Pulmonary artery endothelial cell (primary cell): ENCODE measurements around the gene CCDC40. TPM values are rescaled to one million over a fixed set of nuclear protein-coding genes. Genes with fewer than 3 reads are reported as not detected.
"Not testable (repeated sequence)": the region's sequence is repeated elsewhere in the genome, so short reads cannot be mapped to it uniquely, and the experiment has no call there.

ENCODE experiments used
- DNase-seq: peaks from one replicate; pipeline ENCODE4 v3.0.0-alpha.2; 2011; ENCODE audit warnings: low read depth, low spot score
- total RNA-seq: library from RNA; depleted of rRNA; stranded (reverse); fragments of >200 nt; gene quantifications from 2 replicates; pipeline ENCODE4 v1.2.3, GENCODE V29; 2014

Gene CCDC40
- total RNA-seq, 1 donor from 2014 or later: 0.73 TPM

DNA sequence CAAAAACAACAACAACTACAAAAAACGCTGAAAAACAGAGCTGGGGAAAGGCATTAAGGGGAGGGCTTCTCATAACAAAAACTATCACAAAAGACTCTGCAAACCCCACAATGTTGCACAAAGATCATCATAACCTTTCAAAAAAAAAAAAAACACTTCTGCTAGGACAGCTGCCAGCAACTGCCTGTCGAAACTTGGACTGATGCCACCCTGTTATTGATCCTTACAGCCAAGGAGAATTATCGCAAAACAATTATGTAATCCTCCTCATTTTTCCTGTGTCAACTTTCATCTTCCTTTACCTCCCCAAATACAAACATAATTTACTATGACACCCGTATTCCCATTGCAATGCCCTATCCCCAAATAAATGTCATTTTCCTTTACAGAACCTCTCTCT, 9.3 kb downstream of the CCDC40 start:
- no peak for DNase-seq

DNA sequence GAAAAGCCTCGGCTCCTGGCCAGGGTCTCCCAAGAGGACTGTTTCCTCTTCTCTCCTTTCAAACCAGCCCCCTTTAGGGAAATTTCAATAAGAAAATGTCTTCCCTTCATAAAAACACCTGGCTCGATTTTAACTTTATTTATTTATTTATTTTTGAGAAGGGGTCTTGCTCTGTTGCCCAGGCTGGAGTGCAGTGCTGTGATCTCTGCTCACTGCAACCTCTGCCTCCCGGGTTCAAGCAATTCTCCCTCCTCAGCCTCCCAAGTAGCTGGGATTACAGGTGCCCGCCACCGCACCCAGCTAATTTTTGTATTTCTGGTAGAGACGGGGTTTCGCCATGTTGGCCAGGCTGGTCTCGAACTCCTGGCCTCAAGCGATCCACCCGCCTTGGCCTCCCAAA, 10.3 kb downstream of the CCDC40 start:
- not testable (repeated sequence) for DNase-seq

DNA sequence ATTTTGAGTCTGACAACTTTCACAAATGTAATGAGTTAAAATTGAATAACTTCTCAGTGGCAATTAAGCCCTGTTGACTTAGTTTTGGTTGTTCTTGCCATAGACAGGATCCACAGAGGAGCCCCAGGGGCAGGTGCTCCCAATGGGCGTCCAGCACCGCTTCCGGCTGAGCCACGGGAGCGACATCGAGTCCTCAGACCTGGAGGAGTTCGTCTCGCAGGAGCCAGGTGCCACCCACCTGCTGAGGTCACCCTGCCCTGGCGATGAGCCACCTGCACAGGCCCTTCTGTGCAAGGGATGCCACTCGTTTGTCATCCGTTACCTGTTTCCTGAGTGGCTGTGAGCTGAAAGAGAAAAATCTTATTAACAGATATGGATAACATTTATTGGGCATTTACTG, 10.7 kb downstream of the CCDC40 start:
- DNase-seq: no peak

DNA sequence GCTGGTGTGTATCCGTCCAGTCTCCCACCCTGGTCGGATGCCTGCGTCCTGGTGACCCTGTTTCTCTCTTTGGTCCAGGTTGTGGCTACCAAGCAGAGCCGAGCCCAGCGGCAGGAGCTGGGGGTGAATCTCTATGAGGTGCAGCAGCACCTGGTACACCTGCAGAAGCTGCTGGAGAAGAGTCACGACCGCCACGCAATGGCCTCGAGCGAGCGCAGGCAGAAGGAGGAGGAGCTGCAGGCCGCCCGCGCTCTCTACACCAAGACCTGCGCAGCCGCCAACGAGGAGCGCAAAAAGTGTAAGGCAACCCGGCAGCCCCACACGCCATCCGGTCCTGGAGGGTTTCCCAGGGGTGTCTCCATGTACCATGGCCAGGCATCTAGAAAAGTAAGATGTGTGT, 13.5 kb downstream of the CCDC40 start:
- DNase-seq: no peak

DNA sequence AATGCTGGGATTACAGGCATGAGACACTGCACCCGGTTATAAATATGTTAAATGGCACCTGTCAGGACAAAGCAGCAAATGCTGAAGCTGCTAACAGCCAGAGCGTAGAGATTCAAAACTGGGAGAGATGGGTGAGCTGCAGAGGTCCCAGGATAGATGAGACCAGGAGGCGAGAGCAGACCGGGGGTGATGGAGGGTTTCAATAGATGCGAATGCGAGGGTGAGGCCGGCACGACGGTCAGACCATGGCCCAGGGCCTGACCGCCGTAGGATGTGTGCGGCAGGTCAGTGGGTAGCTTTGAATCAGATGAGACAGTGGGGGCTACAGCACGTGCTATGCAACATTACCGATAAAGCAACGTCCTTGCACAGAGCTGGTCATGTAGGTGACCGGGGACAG, 14.3 kb downstream of the CCDC40 start:
- DNase-seq: no peak

DNA sequence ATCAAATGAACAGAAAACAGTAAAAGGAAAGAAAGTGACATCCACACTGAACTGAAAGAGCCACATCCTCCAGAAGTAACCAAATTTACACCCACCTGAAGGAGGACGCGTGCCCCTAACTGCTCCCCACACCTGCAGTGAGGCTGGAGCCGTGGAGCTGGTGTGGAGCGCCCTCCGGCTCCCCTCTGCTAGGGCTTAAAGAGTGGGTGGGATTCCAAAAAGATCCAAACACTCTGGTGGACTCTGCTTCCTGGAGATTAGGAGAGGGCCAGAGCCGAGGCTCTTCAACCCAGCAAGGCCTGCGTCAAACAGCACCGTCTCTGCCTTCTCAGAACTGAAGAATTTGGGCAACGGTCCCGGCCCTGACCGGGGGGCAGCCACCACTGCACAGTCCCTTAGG, 15.2 kb downstream of the CCDC40 start:
- no peak for DNase-seq

DNA sequence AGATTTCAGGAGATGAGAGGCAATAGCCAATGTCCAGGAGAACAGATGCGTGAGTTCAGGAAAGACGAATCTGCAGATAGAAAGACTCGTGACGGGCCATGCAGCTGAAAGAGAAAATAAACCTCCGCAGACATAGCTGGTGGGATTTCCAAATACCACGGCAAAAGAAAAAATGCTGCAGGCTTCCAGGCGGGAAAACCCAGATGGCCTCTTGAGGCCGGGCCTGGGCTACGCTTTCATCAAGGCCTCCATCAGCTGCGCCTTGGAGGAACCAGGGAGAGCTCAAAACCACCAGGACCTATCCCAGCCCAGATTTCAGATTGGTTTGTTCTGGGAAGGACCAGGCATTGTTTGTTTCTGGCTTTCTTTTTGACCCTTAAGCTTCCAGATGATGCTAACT, 16.7 kb downstream of the CCDC40 start:
- no peak for DNase-seq

DNA sequence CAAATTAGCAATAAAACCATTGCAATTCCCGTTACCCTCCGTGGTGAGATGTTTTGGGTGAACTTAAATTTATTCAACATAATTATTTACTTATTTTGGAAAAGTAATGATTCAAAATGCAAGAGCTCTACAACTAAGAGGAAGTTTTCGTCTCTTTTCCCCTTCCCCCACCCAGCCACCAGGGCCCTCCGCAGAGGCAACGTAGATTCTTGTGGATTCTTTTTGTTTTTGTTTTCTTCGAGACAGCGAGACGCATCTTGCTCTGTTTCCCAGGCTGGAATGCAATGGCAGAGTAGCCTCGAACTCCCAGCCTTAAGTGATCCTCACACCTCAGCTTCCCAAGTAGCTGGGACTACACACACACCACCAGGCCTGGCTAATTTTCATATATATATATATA, 19.2 kb downstream of the CCDC40 start:
- DNase-seq: no peak

DNA sequence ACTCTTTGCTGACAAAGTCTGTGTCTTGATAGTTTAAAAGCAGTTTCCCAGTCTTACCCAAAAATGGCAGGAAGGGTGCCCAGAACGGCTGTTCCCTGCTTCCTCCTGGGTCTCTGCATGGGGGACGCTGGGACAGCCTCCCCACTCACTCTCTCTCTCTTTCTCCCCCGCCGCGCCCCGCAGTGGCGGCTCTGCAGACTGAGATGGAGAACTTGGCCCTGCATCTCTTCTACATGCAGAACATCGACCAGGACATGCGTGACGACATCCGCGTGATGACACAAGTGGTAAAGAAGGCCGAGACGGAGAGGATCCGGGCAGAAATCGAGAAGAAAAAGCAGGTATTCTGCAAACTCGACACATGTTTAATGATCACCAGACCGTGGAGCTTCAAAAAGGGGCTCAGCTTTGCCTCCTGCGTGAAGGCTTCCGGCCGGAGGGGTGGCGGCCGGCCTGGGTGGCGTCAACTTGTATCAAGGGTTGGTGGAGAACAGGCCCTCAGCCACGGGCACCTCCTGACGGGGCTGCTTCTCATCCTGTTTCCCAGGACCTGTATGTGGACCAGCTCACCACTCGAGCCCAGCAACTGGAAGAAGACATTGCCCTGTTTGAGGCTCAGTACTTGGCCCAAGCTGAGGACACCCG, 22.0 kb downstream of the CCDC40 start:
- no peak for DNase-seq

DNA sequence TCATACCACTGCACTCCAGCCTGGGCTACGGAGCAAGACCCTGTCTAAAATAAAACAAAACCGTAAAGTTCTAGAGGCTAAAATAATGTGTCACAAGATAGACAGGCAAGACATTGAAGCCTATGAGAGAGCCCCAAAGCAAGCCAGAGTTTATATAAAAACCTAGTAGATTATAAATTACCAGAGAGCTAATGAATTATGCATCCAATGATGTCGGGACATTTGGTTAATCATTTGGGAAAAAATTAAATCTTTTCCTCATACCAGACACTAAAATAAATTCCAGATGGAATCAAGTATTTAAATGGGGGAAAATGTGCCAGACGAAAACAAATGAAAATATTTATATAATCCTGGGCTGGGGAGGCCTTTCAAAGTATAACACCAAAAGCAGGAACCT, 24.2 kb downstream of the CCDC40 start:
- DNase-seq: no peak

DNA sequence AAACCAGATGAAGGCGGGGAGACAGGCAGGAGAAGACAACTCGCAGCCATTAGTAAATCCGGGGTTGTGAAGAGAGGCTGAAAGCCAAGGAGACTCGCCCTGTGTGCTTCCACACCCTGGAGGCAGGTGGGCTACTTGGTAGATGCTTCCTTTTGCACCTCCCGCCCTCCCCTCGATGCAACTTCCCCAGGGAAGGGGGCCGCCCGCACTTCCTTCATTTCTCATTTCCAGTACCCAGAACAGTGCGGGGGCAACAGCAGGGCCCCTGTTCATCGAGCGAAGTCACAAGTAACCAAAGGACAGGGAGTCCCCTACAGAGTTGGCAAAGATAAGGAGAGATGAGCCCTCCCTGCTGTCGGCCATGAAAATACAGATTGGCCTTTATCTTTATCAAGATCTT, 25.0 kb downstream of the CCDC40 start:
- DNase-seq: no peak

DNA sequence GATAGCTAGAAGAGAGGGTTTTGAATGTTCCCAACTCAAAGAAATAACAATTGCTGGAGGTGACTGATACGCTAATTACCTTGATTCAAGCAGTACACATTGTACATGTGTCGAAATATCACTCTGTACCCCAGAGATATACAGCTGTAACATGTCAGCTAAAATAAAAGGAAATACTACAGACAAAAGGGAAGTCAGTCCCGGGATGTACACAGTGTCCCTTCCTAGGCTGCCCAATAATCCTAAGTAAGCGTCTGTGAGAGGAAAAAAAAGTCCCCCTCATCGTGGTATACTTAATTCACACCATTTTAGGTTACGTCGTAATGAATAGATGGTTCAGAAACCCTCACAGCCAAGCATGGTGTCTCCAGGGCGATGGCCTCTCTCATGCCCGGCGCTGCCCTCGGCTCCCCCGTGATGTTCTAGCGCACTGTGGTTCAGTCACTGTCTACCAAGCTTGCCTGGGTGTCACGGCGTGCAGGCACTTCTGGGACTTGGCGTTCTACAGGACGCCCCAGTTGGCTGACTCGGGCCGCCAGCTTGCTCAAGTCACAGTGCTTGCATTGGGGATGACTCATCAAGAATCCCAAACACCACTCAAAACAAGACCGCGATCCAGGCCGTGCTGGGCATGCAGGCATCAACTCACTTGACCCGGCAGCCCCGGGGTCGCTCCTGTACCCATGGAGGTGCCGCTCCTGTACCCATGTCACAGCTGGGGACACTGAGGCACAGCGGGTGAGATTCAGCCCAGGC, 27.6 kb downstream of the CCDC40 start:
- no peak for DNase-seq

DNA sequence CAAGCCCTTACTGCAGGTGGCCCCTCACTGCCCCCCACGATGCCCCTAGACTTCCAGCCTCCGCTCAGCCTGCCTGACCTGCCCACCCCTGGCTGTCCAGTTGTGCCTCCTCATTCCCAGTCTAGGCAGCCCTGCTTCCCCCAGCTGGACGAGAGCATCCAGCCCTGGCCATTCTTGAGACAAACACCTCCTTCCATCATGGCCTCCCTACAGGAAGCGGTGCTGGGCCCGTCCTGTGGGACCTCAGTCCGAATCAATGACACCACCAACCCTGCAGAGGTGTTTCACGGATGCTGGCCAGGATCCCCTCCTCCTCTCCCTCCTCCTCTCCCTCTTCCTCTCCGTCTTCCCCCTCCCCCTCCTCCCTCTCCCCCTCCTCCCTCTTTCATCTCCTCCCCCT, 28.3 kb downstream of the CCDC40 start:
- DNase-seq: no peak

DNA sequence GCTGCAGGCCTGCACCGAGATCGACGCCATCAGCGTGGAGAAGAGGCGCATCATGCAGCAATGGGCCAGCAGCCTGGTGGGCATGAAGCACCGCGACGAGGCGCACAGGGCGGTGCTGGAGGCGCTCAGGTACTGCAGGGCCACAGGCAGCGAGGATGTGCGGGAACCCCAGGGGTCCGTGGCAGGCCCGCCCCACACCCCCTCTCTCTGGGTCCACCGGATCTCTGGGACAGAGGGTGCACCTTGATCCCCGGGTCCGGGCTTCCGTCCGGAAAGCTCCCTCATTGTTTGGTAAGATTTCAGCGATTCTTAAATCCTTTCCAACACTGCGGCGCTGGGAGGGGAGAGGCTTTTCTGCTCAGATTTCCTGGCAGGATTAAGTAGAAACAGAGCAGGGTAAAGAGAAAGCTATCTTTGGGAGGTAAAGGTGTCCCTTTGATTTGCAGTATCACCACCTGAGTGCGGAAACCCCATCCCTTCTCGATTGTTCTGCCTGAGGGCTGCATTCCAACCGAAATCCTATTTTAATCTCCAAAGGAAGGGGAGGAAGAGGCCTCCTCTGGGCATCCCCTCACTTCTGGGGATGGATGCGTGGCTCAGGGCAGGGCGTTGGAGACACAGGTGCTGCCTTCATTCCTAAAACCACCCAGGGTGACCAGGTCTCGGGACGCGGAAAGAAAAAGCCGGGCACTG, 29.2 kb downstream of the CCDC40 start:
- DNase-seq: no peak

DNA sequence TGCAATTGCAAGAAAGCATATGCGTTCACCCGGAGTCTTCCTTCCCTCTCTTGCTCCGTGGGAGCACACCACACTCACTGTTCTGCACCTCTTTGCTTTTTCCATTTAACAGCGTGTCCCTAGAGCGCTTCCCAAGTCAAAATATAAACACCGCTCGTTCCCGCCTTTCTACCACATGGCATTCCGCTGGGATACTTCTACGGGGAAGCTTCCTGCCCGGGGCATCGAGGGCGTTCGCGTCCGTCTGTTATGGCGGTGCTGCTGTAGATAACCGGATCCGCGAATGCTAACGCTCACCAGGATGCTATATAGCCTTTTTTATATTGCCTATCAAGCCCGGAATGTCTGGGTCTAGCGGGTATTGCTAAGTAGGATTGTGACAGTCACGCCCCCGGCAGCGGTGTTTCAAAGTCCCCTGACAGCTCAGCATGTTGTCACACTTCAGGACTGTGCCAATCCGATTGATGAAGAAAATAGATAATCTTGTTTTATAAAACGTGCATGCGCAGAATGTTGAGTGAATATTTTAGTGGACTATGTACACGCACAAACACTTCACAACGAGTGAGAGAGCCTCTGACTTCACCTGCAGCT, 31.0 kb downstream of the CCDC40 start:
- DNase-seq: no peak

DNA sequence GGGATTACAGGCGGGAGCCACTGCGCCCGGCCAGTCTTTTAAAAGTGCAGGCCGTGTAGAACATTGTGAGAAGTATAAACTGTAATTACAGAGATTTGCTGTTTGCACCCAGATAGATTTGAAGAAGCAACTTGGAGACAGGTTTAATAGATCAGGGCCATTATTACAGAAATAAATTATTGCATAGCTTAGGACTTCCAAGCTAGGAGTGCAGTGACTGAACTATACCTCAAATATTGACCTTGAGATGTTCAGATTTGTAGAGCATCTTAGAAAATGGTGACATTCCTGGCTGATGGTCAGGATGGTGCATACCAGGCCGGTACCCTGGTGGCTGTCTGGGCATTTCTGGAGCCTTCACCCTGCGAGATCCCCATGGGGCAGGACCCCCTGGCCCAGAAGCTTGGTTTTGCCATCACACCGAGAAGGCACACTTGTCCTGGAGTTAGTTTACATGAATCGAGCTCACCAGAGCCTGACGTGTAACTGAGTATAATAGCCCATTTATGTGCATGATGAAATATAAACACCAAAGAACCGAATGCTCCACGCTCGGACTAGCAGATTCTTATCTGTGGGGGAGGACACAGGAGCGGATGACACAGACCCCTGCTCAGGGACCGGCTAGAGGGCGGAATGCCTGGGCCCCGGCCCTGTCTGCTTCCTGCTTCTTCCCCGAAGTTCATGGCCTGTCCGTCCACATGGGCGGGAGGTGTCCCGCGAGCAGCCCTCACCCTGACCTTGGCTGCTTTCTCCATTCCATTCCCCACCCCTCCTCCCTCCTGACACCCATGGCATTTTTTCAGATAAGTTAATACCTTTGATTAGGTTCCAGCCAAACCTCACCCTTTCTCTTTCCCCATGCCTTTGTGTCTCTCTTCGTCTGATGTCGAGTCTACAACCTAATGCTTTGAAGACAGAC, 32.1 kb downstream of the CCDC40 start:
- DNase-seq: no peak

DNA sequence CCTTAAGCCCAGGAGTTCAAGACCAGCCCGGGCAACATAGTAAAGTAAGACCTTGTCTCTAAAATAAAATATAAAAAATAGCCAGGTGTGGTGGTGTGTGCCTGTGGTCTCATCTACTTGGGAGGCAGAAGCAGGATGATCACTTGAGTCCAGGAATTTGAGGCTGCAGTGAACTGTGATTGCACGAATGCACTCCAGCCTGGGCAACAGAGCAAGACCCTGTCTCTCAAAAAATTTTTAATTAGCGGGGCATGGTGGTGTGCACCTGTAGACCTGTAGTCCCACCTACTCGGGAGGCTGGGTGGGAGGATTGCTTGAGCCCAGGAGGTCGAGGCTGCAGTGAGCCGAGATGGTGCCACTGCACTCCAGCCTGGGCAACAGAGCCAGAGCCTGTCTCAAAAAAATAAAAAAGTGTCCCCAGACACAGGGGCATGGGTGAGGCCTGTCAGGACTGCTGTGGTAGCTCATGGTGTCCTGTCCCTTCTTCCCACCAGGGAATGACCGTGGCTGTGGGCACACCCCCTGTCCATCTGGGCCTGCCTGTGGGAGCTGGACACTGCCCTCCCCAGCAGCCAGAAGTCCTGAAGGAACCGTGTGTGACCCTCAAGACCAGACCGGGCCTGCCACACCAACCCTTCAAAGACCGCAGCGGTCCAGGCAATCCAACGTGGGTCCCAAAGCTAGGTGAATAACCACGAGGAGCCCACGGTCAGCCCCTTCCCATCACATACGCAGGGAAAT, 34.1 kb downstream of the CCDC40 start:
- no peak for DNase-seq

DNA sequence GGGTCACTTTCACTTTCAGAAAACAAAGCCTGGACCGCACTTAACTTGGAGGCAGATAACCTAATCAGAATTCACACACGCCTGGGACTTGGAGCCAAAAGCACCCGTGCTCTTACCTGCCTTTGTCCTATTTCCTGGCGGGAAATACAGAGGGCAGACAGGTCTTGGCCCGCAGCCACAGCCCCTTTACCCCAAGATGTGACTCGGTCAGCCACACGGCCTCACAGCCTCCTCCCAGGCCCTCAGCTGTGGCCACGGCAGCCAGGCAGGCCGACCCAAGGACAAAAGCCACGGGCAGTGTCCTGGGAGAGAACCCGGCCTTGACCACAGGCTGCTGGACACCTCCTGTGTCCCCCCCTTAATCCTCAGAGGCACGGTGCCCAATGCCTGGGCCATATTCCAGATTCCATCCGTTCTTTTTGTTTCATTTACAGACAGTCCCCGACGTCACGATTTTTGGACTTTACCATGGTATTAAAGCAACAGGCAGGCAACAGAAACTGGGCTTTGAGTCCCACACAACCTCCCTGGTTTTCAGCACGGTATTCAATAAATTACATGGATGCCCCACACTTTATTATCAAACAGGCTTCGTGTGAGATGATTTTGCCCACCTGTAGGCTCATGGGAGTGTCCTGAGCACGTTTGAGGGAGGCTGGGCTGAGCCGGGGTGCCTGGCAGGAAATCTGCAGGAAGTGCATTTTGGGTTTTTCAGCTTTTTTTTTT, 34.8 kb downstream of the CCDC40 start:
- peak; percentile 17 for DNase-seq

DNA sequence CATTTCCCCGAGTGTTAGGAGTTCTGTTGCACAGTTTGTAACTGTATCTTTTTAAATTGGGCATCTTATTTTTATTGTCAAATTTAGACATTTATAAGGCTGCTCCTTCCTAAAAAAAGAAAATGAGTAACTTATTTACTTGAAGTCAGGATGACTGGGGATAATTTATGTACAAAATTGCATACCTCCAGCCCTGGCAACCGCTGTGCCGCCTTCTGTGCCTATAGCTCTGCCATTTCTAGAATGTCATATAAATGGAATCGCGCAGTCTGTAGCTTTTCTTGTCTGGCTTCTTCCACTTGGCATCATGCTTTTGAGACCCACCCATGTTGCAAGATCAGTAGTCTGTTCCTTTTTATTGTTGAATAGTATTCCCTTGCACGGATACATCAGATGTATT, 36.0 kb downstream of the CCDC40 start:
- DNase-seq: no peak

DNA sequence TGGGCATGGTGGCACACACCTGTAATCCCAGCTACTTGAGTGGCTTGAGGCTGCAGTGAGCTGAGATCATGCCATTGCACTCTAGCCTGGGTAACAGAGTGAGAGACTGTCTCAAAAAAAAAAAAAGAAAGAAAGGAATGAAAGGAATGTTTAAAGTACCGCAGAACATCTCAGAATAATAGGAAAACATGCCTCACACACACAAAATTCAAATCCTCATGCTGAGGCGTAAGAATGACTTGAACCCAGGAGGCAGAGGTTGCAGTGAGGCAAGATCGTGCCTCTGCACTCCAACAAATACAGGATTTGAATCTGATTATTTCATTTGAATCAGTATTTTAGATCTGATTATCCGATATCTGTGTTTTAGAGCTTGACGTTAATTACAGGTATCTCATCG, 43.6 kb downstream of the CCDC40 start:
- no peak for DNase-seq
